ENCODE data around the gene C3orf33. TPM values are rescaled to one million over a fixed set of nuclear protein-coding genes. Genes with fewer than 3 reads are reported as not detected.

The C3orf33 gene
- total RNA-seq, 1 experiment from 2014 or later, result 2.9 TPM

DNA sequence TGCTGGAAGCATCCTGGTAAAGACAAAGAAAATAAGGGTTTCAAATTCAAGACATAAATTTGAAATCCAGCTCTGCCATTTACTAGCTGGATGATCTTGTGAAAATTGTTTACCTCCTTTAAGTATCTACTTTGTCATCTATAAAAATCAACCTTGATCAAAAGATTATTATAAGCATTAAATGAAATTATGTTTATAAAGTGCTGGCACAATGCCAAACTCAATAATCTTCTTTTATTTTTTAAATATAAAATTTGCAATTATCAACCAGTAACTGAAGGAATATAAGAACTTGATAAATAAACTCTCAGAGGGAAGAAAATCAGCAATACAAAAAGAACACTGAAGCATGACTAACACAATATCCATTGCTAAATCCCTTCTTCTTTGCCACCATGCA is 25.8 kb downstream of the C3orf33 start:
- H3K27ac ChIP-seq (ENCODE audit: insufficient read length, low read depth, low read length), result no peak overlapping the region
- H2BK5ac ChIP-seq (ENCODE audit: insufficient read length, low read length), result no peak overlapping the region
- no peak overlapping the region for H2BK120ac ChIP-seq (ENCODE audit: low read depth, low read length, poor library complexity, severe bottlenecking)
- H3K4me3 Mint-ChIP-seq, result no peak overlapping the region
- TF ChIP-seq, protein P1, sequence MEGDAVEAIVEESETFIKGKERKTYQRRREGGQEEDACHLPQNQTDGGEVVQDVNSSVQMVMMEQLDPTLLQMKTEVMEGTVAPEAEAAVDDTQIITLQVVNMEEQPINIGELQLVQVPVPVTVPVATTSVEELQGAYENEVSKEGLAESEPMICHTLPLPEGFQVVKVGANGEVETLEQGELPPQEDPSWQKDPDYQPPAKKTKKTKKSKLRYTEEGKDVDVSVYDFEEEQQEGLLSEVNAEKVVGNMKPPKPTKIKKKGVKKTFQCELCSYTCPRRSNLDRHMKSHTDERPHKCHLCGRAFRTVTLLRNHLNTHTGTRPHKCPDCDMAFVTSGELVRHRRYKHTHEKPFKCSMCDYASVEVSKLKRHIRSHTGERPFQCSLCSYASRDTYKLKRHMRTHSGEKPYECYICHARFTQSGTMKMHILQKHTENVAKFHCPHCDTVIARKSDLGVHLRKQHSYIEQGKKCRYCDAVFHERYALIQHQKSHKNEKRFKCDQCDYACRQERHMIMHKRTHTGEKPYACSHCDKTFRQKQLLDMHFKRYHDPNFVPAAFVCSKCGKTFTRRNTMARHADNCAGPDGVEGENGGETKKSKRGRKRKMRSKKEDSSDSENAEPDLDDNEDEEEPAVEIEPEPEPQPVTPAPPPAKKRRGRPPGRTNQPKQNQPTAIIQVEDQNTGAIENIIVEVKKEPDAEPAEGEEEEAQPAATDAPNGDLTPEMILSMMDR (conservative IDR thresholded peaks at IDR 0.05), result no peak
- H3K79me1 ChIP-seq (ENCODE audit: insufficient read depth, low read depth, low read length, poor library complexity, severe bottlenecking), result no peaks in the 10 kb centered on the region
- H3K4ac ChIP-seq (ENCODE audit: low read depth, low read length), result no peak overlapping the region
- no peaks in the 10 kb centered on the region for H4K20me1 ChIP-seq (ENCODE audit: control insufficient read depth, insufficient read depth, insufficient read length)
- no peak for DNase-seq
- H3K4me1 ChIP-seq (ENCODE audit: insufficient read depth, low read length), result no peaks in the 10 kb centered on the region
- no peak overlapping the region for H3T11ph ChIP-seq (ENCODE audit: low read length)
- H3K4me2 ChIP-seq (ENCODE audit: insufficient read depth, insufficient read length, low read length), result no peak overlapping the region
- H3K27me3 Mint-ChIP-seq (ENCODE audit: low read depth), result no peaks in the 10 kb centered on the region
- no peak overlapping the region for H2BK12ac ChIP-seq (ENCODE audit: insufficient read length, low read depth, low read length)
- no peaks in the 10 kb centered on the region for H3K23me2 ChIP-seq (ENCODE audit: insufficient read length, low read depth, low read length, poor library complexity, severe bottlenecking)
- no peak overlapping the region for H3K27ac Mint-ChIP-seq
- H2AK5ac ChIP-seq (ENCODE audit: insufficient read length, low read length), result no peak overlapping the region
- H4K91ac ChIP-seq (ENCODE audit: insufficient read length, low read depth, low read length), result no peak overlapping the region
- H3K9ac ChIP-seq (ENCODE audit: extremely low read depth, insufficient read length, low read length), result no peak overlapping the region
- H2BK15ac ChIP-seq (ENCODE audit: low read depth, low read length), result no peak overlapping the region
- no peak overlapping the region for H4K5ac ChIP-seq (ENCODE audit: insufficient read length, low read depth, low read length)
- no peak overlapping the region for H4K8ac ChIP-seq (replicated peaks; ENCODE audit: insufficient read length, low read depth, low read length)
- H3K9me3 ChIP-seq (ENCODE audit: control insufficient read depth, low read depth, low read length), result no peaks in the 10 kb centered on the region
- H3K79me2 ChIP-seq (ENCODE audit: insufficient read depth, low read length), result no peaks in the 10 kb centered on the region
- peaks cover 9 to 10% (median 9%) of the 10 kb centered on the region in 3 experiments for H3K36me3 Mint-ChIP-seq (ENCODE audit: insufficient read depth in 1 of 3, low read depth in 3 of 3)
- H3K18ac ChIP-seq (ENCODE audit: insufficient read length, low read depth, low read length), result no peak overlapping the region
- no peaks in the 10 kb centered on the region for H3K27me3 ChIP-seq (ENCODE audit: insufficient read depth, low read length)
- no peak overlapping the region for H2BK20ac ChIP-seq (ENCODE audit: low read depth, low read length, poor library complexity, severe bottlenecking)
- H2AFZ ChIP-seq (ENCODE audit: low read length), result no peak overlapping the region
- H3K4me1 Mint-ChIP-seq, result no peaks in the 10 kb centered on the region
- H3K23ac ChIP-seq (ENCODE audit: insufficient read length, low read depth, low read length), result no peak overlapping the region
- H3K14ac ChIP-seq (ENCODE audit: insufficient read depth, low read length), result no peak overlapping the region
- H3K9me3 Mint-ChIP-seq, result peaks cover 0 to 6% of the 10 kb centered on the region in 2 experiments; a peak in 3 of 5 replicates
- H3K56ac ChIP-seq (ENCODE audit: insufficient read length, low read depth, low read length), result no peak overlapping the region
